ENCODE results near the gene SLC6A18.

SLC6A18 gene

GRCh38 chr5:1294835-1295649 is 69.9 kb downstream of the SLC6A18 start, which contains the start of gene TERT:
Gene TERT (minus strand): TSS chr5:1295068. CDS start chr5:1294989, 79 bp downstream.
- no peak for DNase-seq

GRCh38 chr5:1295650-1296037 is 70.5 kb downstream of the SLC6A18 start:
- no peak for DNase-seq
